ENCODE measurements around the gene SYNPO2.

The SYNPO2 gene

GRCh38 chr4:119097282-119097900 lies 208.7 kb downstream of the SYNPO2 start:
- Histone ChIP-seq H3K9ac (ENCODE audit: low read depth in 1 of 2, low read length in 2 of 2) (no peak overlapping the region), H3K36me3 (ENCODE audit: control insufficient read depth in 1 of 2, insufficient read depth in 2 of 2, low read length in 2 of 2) (no peaks in the 10 kb centered on the region), H3K4me3 (ENCODE audit: low read depth in 1 of 2, low read length in 2 of 2) (no peak overlapping the region), H3K4me1 (ENCODE audit: control insufficient read depth in 1 of 2, insufficient read depth in 2 of 2, low read length in 2 of 2) (no peaks in the 10 kb centered on the region), H3K27me3 (ENCODE audit: control insufficient read depth in 1 of 2, insufficient read depth in 2 of 2, low read length in 2 of 2) (no peaks in the 10 kb centered on the region), H3K27ac (ENCODE audit: low read depth, low read length) (no peak overlapping the region), H3K9me3 (ENCODE audit: control insufficient read depth in 1 of 2, low read length in 2 of 2) (no peaks in the 10 kb centered on the region)

- Histone ChIP-seq H3K4me3 (ENCODE audit: low read depth in 1 of 2, low read length in 2 of 2) (no peak overlapping the region), H3K27me3 (ENCODE audit: control insufficient read depth in 1 of 2, insufficient read depth in 2 of 2, low read length in 2 of 2) (no peaks in the 10 kb centered on the region), H3K9ac (ENCODE audit: low read depth in 1 of 2, low read length in 2 of 2) (no peak overlapping the region), H3K9me3 (ENCODE audit: control insufficient read depth in 1 of 2, low read length in 2 of 2) (no peaks in the 10 kb centered on the region), H3K27ac (ENCODE audit: low read depth, low read length) (no peak overlapping the region), H3K36me3 (ENCODE audit: control insufficient read depth in 1 of 2, insufficient read depth in 2 of 2, low read length in 2 of 2) (no peaks in the 10 kb centered on the region), H3K4me1 (ENCODE audit: control insufficient read depth in 1 of 2, insufficient read depth in 2 of 2, low read length in 2 of 2) (no peaks in the 10 kb centered on the region)
Observed at GRCh38 chr4:119098306-119098705, 209.7 kb downstream of the SYNPO2 start.

GRCh38 chr4:119099227-119099810 lies 210.7 kb downstream of the SYNPO2 start:
- H3K9me3 ChIP-seq (ENCODE audit: control insufficient read depth in 1 of 2, low read length in 2 of 2) = no peaks in the 10 kb centered on the region
- H3K4me3 ChIP-seq (ENCODE audit: low read depth in 1 of 2, low read length in 2 of 2) = no peak overlapping the region
- H3K9ac ChIP-seq (ENCODE audit: low read depth in 1 of 2, low read length in 2 of 2) = no peak overlapping the region
- H3K4me1 ChIP-seq (ENCODE audit: control insufficient read depth in 1 of 2, insufficient read depth in 2 of 2, low read length in 2 of 2) = no peaks in the 10 kb centered on the region
- H3K36me3 ChIP-seq (ENCODE audit: control insufficient read depth in 1 of 2, insufficient read depth in 2 of 2, low read length in 2 of 2) = no peaks in the 10 kb centered on the region
- H3K27ac ChIP-seq (ENCODE audit: low read depth, low read length) = no peak overlapping the region
- no peaks in the 10 kb centered on the region for H3K27me3 ChIP-seq (ENCODE audit: control insufficient read depth in 1 of 2, insufficient read depth in 2 of 2, low read length in 2 of 2)

GRCh38 chr4:119100655-119101054 lies 212.0 kb downstream of the SYNPO2 start:
- Histone ChIP-seq H3K4me1 (ENCODE audit: control insufficient read depth in 1 of 2, insufficient read depth in 2 of 2, low read length in 2 of 2) (no peaks in the 10 kb centered on the region), H3K27ac (ENCODE audit: low read depth, low read length) (no peak overlapping the region)

GRCh38 chr4:119103263-119103662 lies 214.6 kb downstream of the SYNPO2 start:
- H3K9ac ChIP-seq (ENCODE audit: low read depth in 1 of 2, low read length in 2 of 2) = no peak overlapping the region
- no peaks in the 10 kb centered on the region for H3K4me1 ChIP-seq (ENCODE audit: control insufficient read depth in 1 of 2, insufficient read depth in 2 of 2, low read length in 2 of 2)
- no peaks in the 10 kb centered on the region for H3K9me3 ChIP-seq (ENCODE audit: control insufficient read depth in 1 of 2, low read length in 2 of 2)
- no peak overlapping the region for H3K27ac ChIP-seq (ENCODE audit: low read depth, low read length)
- H3K4me3 ChIP-seq (ENCODE audit: low read depth in 1 of 2, low read length in 2 of 2) = no peak overlapping the region
- no peaks in the 10 kb centered on the region for H3K27me3 ChIP-seq (ENCODE audit: control insufficient read depth in 1 of 2, insufficient read depth in 2 of 2, low read length in 2 of 2)
- H3K36me3 ChIP-seq (ENCODE audit: control insufficient read depth in 1 of 2, insufficient read depth in 2 of 2, low read length in 2 of 2) = no peaks in the 10 kb centered on the region

More at GRCh38 chr4:119100655-119101054, 212.0 kb downstream of the SYNPO2 start:
- no peaks in the 10 kb centered on the region for H3K27me3 ChIP-seq (ENCODE audit: control insufficient read depth in 1 of 2, insufficient read depth in 2 of 2, low read length in 2 of 2)
- H3K9me3 ChIP-seq (ENCODE audit: control insufficient read depth in 1 of 2, low read length in 2 of 2) = no peaks in the 10 kb centered on the region
- no peak overlapping the region for H3K4me3 ChIP-seq (ENCODE audit: low read depth in 1 of 2, low read length in 2 of 2)
- no peaks in the 10 kb centered on the region for H3K36me3 ChIP-seq (ENCODE audit: control insufficient read depth in 1 of 2, insufficient read depth in 2 of 2, low read length in 2 of 2)
- no peak overlapping the region for H3K9ac ChIP-seq (ENCODE audit: low read depth in 1 of 2, low read length in 2 of 2)

GRCh38 chr4:119104644-119105273 lies 216.1 kb downstream of the SYNPO2 start:
- Histone ChIP-seq H3K4me1 (ENCODE audit: control insufficient read depth in 1 of 2, insufficient read depth in 2 of 2, low read length in 2 of 2) (no peaks in the 10 kb centered on the region), H3K9me3 (ENCODE audit: control insufficient read depth in 1 of 2, low read length in 2 of 2) (no peaks in the 10 kb centered on the region), H3K27ac (ENCODE audit: low read depth, low read length) (no peak overlapping the region)

GRCh38 chr4:119105605-119106004 lies 217.0 kb downstream of the SYNPO2 start:
- no peaks in the 10 kb centered on the region for H3K4me1 ChIP-seq (ENCODE audit: control insufficient read depth in 1 of 2, insufficient read depth in 2 of 2, low read length in 2 of 2)
- H3K9me3 ChIP-seq (ENCODE audit: control insufficient read depth in 1 of 2, low read length in 2 of 2) = no peaks in the 10 kb centered on the region
- H3K36me3 ChIP-seq (ENCODE audit: control insufficient read depth in 1 of 2, insufficient read depth in 2 of 2, low read length in 2 of 2) = no peaks in the 10 kb centered on the region
- H3K27ac ChIP-seq (ENCODE audit: low read depth, low read length) = no peak overlapping the region
- no peak overlapping the region for H3K4me3 ChIP-seq (ENCODE audit: low read depth in 1 of 2, low read length in 2 of 2)
- no peaks in the 10 kb centered on the region for H3K27me3 ChIP-seq (ENCODE audit: control insufficient read depth in 1 of 2, insufficient read depth in 2 of 2, low read length in 2 of 2)
- no peak overlapping the region for H3K9ac ChIP-seq (ENCODE audit: low read depth in 1 of 2, low read length in 2 of 2)

More at GRCh38 chr4:119104644-119105273, 216.1 kb downstream of the SYNPO2 start:
- Histone ChIP-seq H3K27me3 (ENCODE audit: control insufficient read depth in 1 of 2, insufficient read depth in 2 of 2, low read length in 2 of 2) (no peaks in the 10 kb centered on the region), H3K9ac (ENCODE audit: low read depth in 1 of 2, low read length in 2 of 2) (no peak overlapping the region), H3K4me3 (ENCODE audit: low read depth in 1 of 2, low read length in 2 of 2) (no peak overlapping the region), H3K36me3 (ENCODE audit: control insufficient read depth in 1 of 2, insufficient read depth in 2 of 2, low read length in 2 of 2) (no peaks in the 10 kb centered on the region)

- no peak overlapping the region for H3K9ac ChIP-seq (ENCODE audit: low read depth in 1 of 2, low read length in 2 of 2)
- no peaks in the 10 kb centered on the region for H3K27me3 ChIP-seq (ENCODE audit: control insufficient read depth in 1 of 2, insufficient read depth in 2 of 2, low read length in 2 of 2)
- H3K36me3 ChIP-seq (ENCODE audit: control insufficient read depth in 1 of 2, insufficient read depth in 2 of 2, low read length in 2 of 2) = no peaks in the 10 kb centered on the region
- H3K4me1 ChIP-seq (ENCODE audit: control insufficient read depth in 1 of 2, insufficient read depth in 2 of 2, low read length in 2 of 2) = no peaks in the 10 kb centered on the region
- H3K4me3 ChIP-seq (ENCODE audit: low read depth in 1 of 2, low read length in 2 of 2) = no peak overlapping the region
- H3K27ac ChIP-seq (ENCODE audit: low read depth, low read length) = no peak overlapping the region
- H3K9me3 ChIP-seq (ENCODE audit: control insufficient read depth in 1 of 2, low read length in 2 of 2) = no peaks in the 10 kb centered on the region
Observed at GRCh38 chr4:119106036-119107000, 217.7 kb downstream of the SYNPO2 start.

- Histone ChIP-seq H3K4me3 (ENCODE audit: low read depth in 1 of 2, low read length in 2 of 2) (no peak overlapping the region), H3K27ac (ENCODE audit: low read depth, low read length) (no peak overlapping the region), H3K36me3 (ENCODE audit: control insufficient read depth in 1 of 2, insufficient read depth in 2 of 2, low read length in 2 of 2) (no peaks in the 10 kb centered on the region), H3K9me3 (ENCODE audit: control insufficient read depth in 1 of 2, low read length in 2 of 2) (no peaks in the 10 kb centered on the region), H3K27me3 (ENCODE audit: control insufficient read depth in 1 of 2, insufficient read depth in 2 of 2, low read length in 2 of 2) (no peaks in the 10 kb centered on the region), H3K4me1 (ENCODE audit: control insufficient read depth in 1 of 2, insufficient read depth in 2 of 2, low read length in 2 of 2) (no peaks in the 10 kb centered on the region), H3K9ac (ENCODE audit: low read depth in 1 of 2, low read length in 2 of 2) (no peak overlapping the region)
Observed at GRCh38 chr4:119110121-119110520, 221.5 kb downstream of the SYNPO2 start.

Data from duodenal mucosa (tissue), 2 donors.